Fibroblast of lung (primary cell): ENCODE measurements around the gene CFAP73.

Experiments used
- CTCF ChIP-seq, 2 donors: IDR thresholded peaks in 1 of 2; conservative IDR thresholded peaks in 1 of 2; 1 replicate in 1 of 2; 2 replicates in 1 of 2; pipeline ENCODE4 v1.5.1; 2011 to 2012; ENCODE audit warnings: low read length in 2 of 2, control low read depth in 1 of 2, inconsistent platforms in 1 of 2, low read depth in 1 of 2, mild to moderate bottlenecking in 1 of 2
- EZH2 ChIP-seq: IDR thresholded peaks from 2 replicates; pipeline ENCODE4 v1.5.1; 2012; ENCODE audit warnings: low read length, control low read depth, mild to moderate bottlenecking; ENCODE audit errors: missing control alignments

- no peak for TF ChIP-seq CTCF (conservative IDR thresholded peaks at IDR 0.05 in 1 of 2, IDR thresholded peaks at IDR 0.05 in 1 of 2; ENCODE audit: low read depth in 1 of 2, low read length in 2 of 2)
- no peak for TF ChIP-seq EZH2
These were observed 29.5 kb downstream of the CFAP73 start for GRCh38 chr12:113179023-113179422.
